SH-SY5Y (cell line): Measurements from ENCODE around the gene HIVEP3.

Experiments used
- GATA2 ChIP-seq: IDR thresholded peaks from 2 replicates; pipeline ENCODE4 v1.6.1; 2011; ENCODE audit warnings: mild to moderate bottlenecking, low read depth, low read length
- GATA3 ChIP-seq: IDR thresholded peaks from 2 replicates; pipeline ENCODE4 v1.6.1; 2011; ENCODE audit warnings: low read depth, mild to moderate bottlenecking, low read length, moderate library complexity

The HIVEP3 gene

DNA sequence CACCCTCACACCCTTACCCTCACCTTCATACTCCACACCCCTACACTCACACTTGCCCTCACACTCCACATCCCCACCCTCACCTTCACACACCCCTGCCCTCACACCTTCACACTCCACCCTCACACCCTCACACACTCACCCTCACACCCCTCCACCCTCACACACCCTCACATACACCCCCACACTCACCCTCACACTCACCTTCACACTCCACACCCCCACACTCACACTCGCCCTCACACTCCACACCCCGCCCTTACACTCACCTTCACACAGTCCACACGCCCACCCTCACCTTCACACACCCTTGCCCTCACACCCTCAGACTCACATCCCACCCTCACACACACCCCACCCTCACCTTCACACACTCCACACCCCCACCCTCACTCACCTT lies 390.6 kb downstream of the HIVEP3 start:
- no peak for TF ChIP-seq GATA2
- no peak for TF ChIP-seq GATA3

DNA sequence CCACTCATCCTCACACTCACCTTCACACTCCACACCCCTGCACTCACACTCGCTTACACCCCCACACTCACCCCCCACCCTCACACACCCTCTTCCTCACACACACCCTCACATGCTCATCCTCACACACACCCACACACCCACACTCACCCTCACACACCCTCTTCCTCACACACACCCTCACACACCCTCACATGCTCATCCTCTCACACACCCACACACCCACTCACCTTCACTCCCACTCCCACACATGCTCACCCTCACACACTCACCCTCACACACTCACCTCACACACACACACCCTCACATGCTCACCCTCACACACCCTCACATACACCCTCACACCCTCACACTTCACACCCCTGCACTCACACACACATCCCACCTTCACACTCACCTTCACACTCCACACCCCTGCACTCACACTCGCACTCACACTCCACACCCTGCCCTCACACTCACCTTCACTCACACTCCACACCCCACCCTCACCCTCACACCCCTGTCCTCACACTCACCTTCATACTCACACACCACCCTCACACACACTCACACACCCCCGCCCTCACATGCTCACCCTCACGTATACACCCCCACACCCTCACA lies 391.7 kb downstream of the HIVEP3 start:
- no peak for TF ChIP-seq GATA3
- no peak for TF ChIP-seq GATA2

DNA sequence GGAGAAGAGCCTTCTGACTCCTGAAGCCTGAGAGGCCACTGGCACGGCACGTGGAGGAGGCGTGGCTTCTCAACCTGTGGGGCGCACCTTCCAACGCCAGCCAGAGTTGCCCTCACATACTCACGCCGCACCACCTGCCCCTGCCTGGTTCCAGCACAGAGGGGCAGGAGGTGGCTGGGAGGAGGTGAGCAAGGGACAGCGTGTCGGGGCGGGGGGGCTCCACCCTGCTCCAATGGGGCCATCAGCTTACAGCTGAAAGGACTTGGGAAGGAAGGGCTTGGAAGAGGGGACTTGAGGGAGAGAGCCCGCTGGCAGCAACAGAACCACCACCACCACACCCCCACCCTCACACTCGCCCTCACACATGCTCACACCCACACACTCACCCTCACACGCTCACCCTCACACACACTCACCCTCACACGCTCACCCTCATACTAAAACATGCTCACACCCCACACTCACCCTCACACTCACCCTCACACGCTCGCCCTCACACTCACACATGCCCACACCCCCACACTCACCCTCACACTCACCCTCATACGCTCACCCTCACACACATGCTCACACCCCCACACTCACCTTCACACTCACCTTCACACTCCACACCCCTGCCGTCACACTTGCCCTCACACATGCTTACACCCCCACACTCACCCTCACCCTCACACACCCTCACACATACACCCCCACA lies 392.7 kb downstream of the HIVEP3 start:
- no peak for TF ChIP-seq GATA3
- no peak for TF ChIP-seq GATA2

DNA sequence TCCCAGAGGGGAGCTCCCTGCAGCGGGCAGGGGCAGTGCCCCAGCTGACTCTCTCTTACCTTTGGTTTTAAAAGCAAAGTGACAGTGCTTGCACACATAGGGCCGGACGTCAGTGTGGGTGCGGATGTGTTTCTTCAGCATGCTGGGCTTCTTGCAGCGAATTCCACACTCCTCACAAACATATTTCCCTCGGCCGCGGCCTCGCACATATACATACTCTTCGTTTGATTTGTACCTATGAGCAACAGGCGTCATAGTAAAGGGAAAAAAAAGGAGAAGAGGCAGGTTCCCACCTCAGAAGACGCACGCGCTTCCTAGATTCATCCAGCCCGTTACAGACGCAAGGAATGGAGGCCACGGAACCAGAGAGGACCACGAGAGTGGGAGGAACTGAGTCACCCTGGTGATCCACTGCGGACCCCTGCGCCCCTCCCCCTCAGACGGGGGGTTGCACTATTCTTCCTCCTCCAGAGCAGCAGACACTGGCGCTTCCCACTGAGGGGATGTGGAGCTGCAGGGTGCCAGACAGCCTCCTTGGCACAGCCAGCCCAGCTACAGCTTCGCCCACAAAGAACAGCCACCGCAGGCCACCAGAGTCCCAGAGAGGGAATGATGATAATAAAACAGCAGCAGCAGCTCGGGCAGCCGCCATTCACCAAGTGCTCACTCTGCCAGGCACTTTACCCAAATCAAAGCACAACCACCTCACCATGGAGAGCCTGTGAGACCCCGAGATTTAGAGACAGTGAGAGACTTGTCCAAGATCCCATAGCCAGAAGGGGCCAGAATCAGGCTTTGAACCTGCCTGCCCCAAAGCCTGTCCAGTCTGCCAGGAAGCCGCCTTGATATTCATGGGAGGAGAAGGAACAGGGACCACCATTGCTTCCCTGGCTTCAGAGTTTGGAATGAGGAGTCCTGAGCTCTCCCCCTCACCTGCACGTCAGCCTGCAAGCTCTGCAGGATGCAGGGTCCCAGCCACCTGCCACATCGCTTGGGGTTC lies 393.7 kb downstream of the HIVEP3 start:
- TF ChIP-seq GATA2 (no peak), GATA3 (no peak)

DNA sequence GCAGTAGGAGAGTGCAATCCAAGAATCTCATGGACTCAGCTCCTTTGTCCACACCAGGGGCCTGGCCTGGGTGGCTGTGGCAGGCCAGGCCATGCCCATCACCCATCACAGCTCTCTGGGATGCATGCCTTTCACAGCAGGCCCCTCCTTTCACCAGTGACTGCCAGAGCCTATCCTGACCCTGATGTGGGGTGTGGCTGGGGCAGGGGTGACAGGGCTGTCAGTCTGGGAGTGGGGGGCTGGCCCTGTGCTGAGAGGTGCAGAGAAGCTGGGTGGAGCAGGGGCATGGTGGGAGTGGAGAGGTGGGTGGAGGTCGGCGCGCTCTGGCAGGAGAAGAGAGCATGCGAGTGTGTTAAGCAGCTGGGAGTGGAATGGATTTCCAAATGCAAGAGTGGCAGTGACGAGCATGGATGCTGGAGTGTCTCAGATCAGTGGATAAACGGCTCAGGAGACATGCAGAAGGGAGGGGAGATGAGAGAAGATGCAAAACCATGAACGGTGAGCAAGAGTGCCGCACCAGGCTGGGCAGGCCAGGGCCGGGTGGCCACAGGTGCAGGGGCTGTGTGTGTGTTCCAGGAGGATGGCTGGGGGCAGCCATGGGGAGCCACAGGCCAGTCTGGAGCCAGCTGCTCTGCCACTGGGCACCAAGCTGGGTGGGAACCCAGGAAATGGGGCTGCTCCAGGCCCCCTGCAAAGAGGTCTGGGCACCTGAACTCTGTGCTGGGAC lies 394.6 kb downstream of the HIVEP3 start:
- TF ChIP-seq GATA2 (no peak), GATA3 (no peak)

DNA sequence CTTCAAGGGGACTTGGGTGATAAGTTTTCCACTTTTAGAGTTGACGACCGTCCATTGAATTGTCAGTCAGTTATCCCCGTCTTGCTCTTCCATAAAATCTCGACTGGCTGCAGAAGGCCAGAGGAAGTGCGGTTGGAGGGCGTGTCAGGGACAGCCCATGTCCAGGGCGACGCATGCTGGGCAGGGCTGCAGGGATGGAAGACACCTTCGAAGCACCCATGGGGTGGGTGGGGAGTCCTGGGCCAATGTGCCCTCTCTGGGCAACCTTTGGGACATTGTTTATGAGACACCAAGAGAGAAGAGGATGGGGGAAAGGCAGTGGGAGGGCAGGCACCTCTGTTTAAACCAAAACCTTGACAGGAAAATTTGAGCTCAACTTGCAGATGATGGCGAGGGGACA lies 395.7 kb downstream of the HIVEP3 start:
- TF ChIP-seq GATA2: no peak
- no peak for TF ChIP-seq GATA3

DNA sequence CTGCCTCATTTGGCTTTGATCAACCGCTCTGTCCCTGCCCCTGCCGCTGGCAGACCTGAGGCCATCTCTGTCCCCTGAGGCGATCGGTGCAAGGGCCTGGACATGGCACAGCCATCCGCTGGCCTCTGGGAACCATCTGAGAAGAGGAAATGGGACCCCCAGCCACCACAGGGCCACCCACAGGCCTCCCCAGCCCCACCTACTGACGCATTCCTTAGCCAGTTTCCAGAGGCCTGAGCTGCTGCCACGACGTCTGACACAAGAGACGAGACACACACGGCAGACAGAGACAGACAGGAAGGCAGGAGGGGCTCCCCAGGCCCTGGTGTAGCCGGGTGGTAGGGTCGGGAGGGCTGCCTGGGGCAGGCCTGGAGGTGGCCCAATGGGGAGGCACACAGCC lies 397.0 kb downstream of the HIVEP3 start:
- TF ChIP-seq GATA3 (no peak), GATA2 (no peak)

DNA sequence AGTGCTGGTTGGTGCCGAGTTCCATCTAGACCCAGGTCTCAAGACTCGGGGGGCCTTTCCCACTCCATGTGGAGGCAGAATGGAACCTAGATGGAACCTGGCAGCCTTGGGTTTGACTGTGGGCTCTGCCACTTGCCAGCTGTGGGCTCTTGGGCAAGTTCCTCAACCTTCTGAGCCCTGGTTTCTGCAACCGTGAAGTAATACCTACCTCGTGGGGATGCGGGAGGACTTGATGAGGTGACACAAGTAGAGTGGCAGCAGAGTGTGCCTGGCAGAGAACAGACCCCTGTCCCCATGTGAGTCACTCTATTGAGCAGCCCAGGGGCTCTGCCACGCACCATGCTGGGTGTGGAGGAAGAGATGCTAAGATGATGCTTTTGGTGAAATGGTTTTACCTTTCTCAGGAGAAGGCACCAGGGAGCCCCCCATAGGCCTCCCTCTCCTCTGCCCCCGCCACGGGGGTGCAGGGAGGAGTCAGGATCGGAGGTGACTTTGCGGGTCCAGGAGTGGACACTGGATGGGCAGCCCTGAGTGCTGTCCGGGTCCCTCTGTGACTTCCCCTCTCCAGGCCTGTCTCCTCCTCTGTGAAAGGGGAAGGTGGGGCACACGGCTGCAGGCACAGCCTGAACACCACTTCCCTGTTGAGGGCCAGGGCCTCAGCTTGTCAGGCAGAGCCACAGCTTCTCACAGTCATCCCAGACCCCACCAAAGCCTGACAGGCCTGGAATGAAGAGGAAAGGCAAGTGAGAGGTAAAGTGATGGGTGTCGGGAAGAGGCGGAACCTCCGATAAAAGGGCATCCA lies 397.6 kb downstream of the HIVEP3 start:
- no peak for TF ChIP-seq GATA2
- TF ChIP-seq GATA3: no peak

DNA sequence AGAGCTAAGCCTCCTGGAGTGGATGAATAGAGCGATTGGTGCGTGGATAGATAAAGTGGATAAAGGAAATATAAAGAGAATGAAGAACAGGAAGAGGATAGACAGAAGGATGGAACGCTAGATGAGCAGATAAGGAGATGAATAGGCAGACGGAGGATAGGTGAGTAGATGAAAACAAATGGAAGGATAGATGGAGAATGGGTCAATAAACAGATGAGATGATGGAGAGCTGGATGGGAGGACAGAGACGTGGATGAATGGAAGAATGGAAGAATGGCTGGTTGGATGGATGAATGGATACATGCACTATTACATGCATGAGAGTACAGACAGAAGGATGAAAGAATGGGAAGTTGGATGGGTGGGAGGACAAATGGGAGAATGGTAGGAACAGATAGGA lies 399.1 kb downstream of the HIVEP3 start:
- TF ChIP-seq GATA3 (no peak), GATA2 (no peak)

DNA sequence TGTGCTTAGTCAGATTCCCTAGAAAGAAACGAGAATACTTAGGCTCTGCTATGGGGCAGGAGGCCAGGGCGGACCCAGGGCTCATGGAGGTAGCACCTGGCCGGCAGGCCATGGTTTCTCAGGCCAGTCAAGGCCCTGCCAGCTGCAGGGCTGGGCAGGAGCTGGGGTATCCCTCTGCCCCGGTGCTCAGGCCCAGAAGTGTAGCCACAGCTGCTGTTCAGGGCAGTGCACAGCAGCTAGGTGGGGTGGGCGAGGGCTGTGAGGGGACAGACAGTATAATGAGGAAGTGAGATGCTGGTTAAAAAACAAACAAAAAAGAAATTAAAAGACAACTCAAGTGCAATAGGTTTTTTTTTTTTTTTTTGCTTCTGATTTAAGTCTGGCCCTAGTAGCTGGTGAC lies 400.3 kb downstream of the HIVEP3 start:
- no peak for TF ChIP-seq GATA2
- no peak for TF ChIP-seq GATA3

DNA sequence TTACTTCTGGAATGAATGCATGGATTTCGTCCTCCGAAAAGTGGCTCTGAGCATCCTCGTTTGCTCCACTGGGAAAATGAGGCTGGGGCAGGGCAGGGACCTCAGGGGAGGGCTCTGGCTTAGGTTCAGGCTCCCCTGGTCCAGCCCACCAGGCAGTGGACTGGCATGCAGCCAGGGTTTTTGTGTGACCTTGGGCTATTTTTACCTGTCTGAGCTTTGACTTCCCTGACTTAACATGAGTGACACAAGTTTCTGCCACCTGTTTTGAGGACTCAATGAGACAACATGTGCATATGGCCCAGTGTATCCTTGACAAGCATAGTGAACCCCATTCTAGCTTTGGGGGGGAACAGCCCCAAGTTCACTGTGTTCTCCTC lies 401.7 kb downstream of the HIVEP3 start:
- TF ChIP-seq GATA2 (no peak), GATA3 (no peak)

DNA sequence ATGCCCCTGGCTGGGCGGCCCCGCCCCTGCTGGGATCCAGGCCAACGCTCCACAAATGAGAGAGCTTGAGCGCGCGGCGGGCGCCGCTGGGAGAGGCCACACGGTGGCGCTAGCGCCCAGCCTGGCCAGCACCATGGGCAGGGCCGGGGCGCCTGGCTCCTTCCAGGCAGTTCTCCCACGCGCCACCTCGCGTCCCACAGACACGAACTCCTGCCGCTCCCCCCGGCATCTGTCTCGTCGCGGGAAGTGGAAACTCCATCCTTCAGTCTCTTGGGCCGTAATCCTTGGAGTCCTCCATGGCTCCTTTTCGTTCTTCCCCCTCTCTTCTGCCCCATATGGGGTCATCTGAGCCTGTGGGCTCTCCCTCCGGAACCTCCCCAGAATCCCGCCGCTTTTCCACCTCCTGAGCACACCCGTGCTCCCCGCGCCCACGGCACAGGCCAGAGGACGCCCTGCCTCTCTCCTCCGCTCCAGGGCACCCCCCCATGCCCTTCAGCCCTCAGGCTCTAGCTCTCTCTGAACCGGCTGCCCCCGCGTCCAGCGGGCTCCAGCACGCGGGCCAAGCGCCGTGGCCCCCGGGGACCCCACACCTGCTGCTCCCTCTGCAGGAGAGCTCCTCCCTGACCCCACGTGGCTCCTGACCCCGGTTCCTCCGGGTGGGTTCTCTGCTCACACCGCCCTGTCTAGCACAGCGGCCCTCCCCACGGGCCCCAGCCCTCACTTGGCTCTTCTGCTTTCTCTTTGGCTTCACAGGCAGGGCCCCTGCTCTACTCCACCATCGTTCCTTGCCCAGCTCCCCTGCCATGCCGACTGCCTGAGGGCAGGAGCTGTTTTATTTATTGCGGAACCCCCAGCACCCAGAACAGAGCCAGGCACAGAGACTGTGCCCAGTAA lies 402.3 kb downstream of the HIVEP3 start:
- TF ChIP-seq GATA3: no peak
- no peak for TF ChIP-seq GATA2
